CD4-positive, alpha-beta memory T cell (primary cell): ENCODE data around the gene RTN1. TPM values are rescaled to one million over a fixed set of nuclear protein-coding genes. Genes with fewer than 3 reads are reported as not detected.
A peak's percentile ranks its signal among the peaks of the same experiment; 100 is the strongest.

ENCODE experiments used
- CTCF ChIA-PET: fragments of 350-600 bp; sonication (Branson Sonifier 250); formaldehyde crosslinking; loops from one replicate; lab custom pipeline; 2021; ENCODE audit warnings: inconsistent platforms; ENCODE audit not compliant: partially characterized antibody; lab: Charles Lee
- POLR2A ChIA-PET: fragments of 350-600 bp; sonication (Branson Sonifier 250); formaldehyde crosslinking; loops from one replicate; lab custom pipeline; 2021; ENCODE audit not compliant: partially characterized antibody; lab: Charles Lee
- DNase-seq, 5 donors: peaks; one replicate each; pipeline versions ENCODE4 v3.0.0 to v3.0.0-alpha.2; 2020 to 2022; ENCODE audit warnings: mixed read lengths in 1 of 5
- H3K27ac ChIP-seq: one replicate; pipeline ENCODE4 v1.7.0; 2013; ENCODE audit warnings: low read depth, low read length
- H3K27me3 ChIP-seq: 2 replicates; pipeline ENCODE4 v1.7.0; 2013; ENCODE audit warnings: mild to moderate bottlenecking, low read length, moderate library complexity; ENCODE audit not compliant: insufficient read depth
- H3K36me3 ChIP-seq: 2 replicates; pipeline ENCODE4 v1.7.0; 2013; ENCODE audit warnings: mild to moderate bottlenecking, low read length, moderate library complexity; ENCODE audit not compliant: insufficient read depth
- H3K4me1 ChIP-seq: 2 replicates; pipeline ENCODE4 v1.7.0; 2013; ENCODE audit warnings: mild to moderate bottlenecking, low read length, moderate library complexity; ENCODE audit not compliant: insufficient read depth
- H3K4me3 ChIP-seq, 2 donors: one replicate each; pipeline ENCODE4 v1.7.0; 2013; ENCODE audit warnings: low read length in 2 of 2, mild to moderate bottlenecking in 1 of 2
- H3K9me3 ChIP-seq, 2 donors: one replicate each; pipeline ENCODE4 v1.7.0; 2013; ENCODE audit warnings: low read length in 2 of 2, control low read depth in 1 of 2; ENCODE audit not compliant: control insufficient read depth in 1 of 2
- H3K27ac Mint-ChIP-seq, 7 donors: one replicate each; pipeline ENCODE4 v1.8.0; 2020 to 2021; ENCODE audit warnings: mixed read lengths in 7 of 7, mild to moderate bottlenecking in 6 of 7, inconsistent platforms in 3 of 7, moderate library complexity in 3 of 7
- H3K27me3 Mint-ChIP-seq, 2 donors: one replicate each; pipeline ENCODE4 v1.8.0; 2020 to 2021; ENCODE audit warnings: mixed read lengths in 2 of 2
- H3K36me3 Mint-ChIP-seq, 2 donors: one replicate each; pipeline ENCODE4 v1.8.0; 2020 to 2021; ENCODE audit warnings: mixed read lengths in 2 of 2, inconsistent platforms in 1 of 2, mild to moderate bottlenecking in 1 of 2
- H3K4me1 Mint-ChIP-seq, 4 donors: one replicate each; pipeline ENCODE4 v1.8.0; 2020 to 2021; ENCODE audit warnings: mixed read lengths in 4 of 4, mild to moderate bottlenecking in 1 of 4
- H3K4me3 Mint-ChIP-seq, 8 donors: one replicate each; pipeline ENCODE4 v1.8.0; 2020 to 2021; ENCODE audit warnings: mixed read lengths in 8 of 8, mild to moderate bottlenecking in 7 of 8, moderate library complexity in 6 of 8, inconsistent platforms in 3 of 8
- H3K9me3 Mint-ChIP-seq, 8 donors: one replicate each; pipeline ENCODE4 v1.8.0; 2020 to 2021; ENCODE audit warnings: mixed read lengths in 8 of 8, mild to moderate bottlenecking in 5 of 8, inconsistent platforms in 3 of 8, moderate library complexity in 1 of 8
- intact Hi-C: fragments of 100-400 bp; cut with micrococcal nuclease; formaldehyde crosslinking; loops from one replicate; pipeline ENCODE4 v1.15.1; 2023
- polyA plus RNA-seq, 2 donors: library from polyadenylated mRNA; unstranded; fragments of 300-500 nt; fragmentation: Illumina TruSeq; gene quantifications; one replicate each; pipeline ENCODE4 v1.2.3, GENCODE V29; 2021
- total RNA-seq, 2 experiments: library from RNA; stranded (reverse); gene quantifications; one replicate each; pipeline ENCODE4 v1.2.3, GENCODE V29; 2021

The RTN1 gene, protein sequence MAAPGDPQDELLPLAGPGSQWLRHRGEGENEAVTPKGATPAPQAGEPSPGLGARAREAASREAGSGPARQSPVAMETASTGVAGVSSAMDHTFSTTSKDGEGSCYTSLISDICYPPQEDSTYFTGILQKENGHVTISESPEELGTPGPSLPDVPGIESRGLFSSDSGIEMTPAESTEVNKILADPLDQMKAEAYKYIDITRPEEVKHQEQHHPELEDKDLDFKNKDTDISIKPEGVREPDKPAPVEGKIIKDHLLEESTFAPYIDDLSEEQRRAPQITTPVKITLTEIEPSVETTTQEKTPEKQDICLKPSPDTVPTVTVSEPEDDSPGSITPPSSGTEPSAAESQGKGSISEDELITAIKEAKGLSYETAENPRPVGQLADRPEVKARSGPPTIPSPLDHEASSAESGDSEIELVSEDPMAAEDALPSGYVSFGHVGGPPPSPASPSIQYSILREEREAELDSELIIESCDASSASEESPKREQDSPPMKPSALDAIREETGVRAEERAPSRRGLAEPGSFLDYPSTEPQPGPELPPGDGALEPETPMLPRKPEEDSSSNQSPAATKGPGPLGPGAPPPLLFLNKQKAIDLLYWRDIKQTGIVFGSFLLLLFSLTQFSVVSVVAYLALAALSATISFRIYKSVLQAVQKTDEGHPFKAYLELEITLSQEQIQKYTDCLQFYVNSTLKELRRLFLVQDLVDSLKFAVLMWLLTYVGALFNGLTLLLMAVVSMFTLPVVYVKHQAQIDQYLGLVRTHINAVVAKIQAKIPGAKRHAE
- total RNA-seq (under 1 TPM in 1 of 2 experiments, not detected in 1; 0.39 TPM), polyA plus RNA-seq (not detected)

GRCh38 chr14:59870277-59871165 lies at the start of gene RTN1:
Gene RTN1, minus strand, starts transcription at chr14:59870776. Its CDS starts 146 bp downstream, at chr14:59870630.
- no peaks in the 10 kb centered on the region for H3K36me3 ChIP-seq
- H3K4me3 Mint-ChIP-seq, result peak within 1 kb of the TSS; percentile 57 to 84 (median 74)
- H3K4me1 ChIP-seq, result peaks cover 7% of the 10 kb centered on the region
- ChIA-PET CTCF (interaction anchor here (1.1 kb wide), 1 partner anchor 28 kb away, joined by 3 read pairs; no protein-coding TSS in a partner anchor), POLR2A (no interaction called here)
- no peaks in the 10 kb centered on the region for H3K36me3 Mint-ChIP-seq
- peaks cover 11% of the 10 kb centered on the region for H3K27me3 ChIP-seq
- no peak for DNase-seq
- intact Hi-C loops, result no loop called here
- H3K27me3 Mint-ChIP-seq, result peaks cover 33 to 37% of the 10 kb centered on the region in 2 donors
- no peak within 1 kb of the TSS for H3K4me3 ChIP-seq
- peaks cover 0 to 5% (median 0%) of the 10 kb centered on the region in 8 donors for H3K9me3 Mint-ChIP-seq
- H3K27ac Mint-ChIP-seq, result no peak within 1 kb of the TSS
- H3K9me3 ChIP-seq, result no peaks in the 10 kb centered on the region
- peaks cover 3 to 14% (median 6%) of the 10 kb centered on the region in 4 donors for H3K4me1 Mint-ChIP-seq
- no peak within 1 kb of the TSS for H3K27ac ChIP-seq

GRCh38 chr14:59920378-59920683 lies 49.8 kb upstream of the RTN1 start:
- Mint-ChIP-seq H3K27ac (peak overlapping the region in 1 of 7 donors; percentile 42), H3K4me3 (peak overlapping the region in 7 of 8 donors; percentile 17 to 57 (median 36)), H3K9me3 (peaks cover 0 to 3% (median 0%) of the 10 kb centered on the region in 8 donors), H3K4me1 (peaks cover 5 to 15% (median 7%) of the 10 kb centered on the region in 4 donors), H3K27me3 (peaks cover 30 to 46% of the 10 kb centered on the region in 2 donors), H3K36me3 (peaks cover 0 to 4% of the 10 kb centered on the region in 2 donors)
- no peaks in the 10 kb centered on the region for H3K36me3 ChIP-seq
- no peak for DNase-seq
- ChIA-PET POLR2A (no interaction called here), CTCF (no interaction called here)
- no peak overlapping the region for H3K27ac ChIP-seq
- H3K27me3 ChIP-seq, result peaks cover 16% of the 10 kb centered on the region
- H3K4me3 ChIP-seq, result no peak overlapping the region
- intact Hi-C loops, result no loop called here
- H3K4me1 ChIP-seq, result peaks cover 9% of the 10 kb centered on the region
- H3K9me3 ChIP-seq, result no peaks in the 10 kb centered on the region

- Mint-ChIP-seq H3K4me1 (peaks cover 5 to 15% (median 7%) of the 10 kb centered on the region in 4 donors), H3K36me3 (peaks cover 0 to 4% of the 10 kb centered on the region in 2 donors), H3K9me3 (peaks cover 0 to 3% (median 0%) of the 10 kb centered on the region in 8 donors), H3K4me3 (peak within 1 kb of the TSS; percentile 62 to 81 (median 76)), H3K27ac (peak within 1 kb of the TSS in 1 of 7 donors; percentile 42), H3K27me3 (peaks cover 32 to 46% of the 10 kb centered on the region in 2 donors)
- DNase-seq, result peak; percentile 9 to 38 (median 23)
- H3K4me1 ChIP-seq, result peaks cover 9% of the 10 kb centered on the region
- CTCF ChIA-PET, result no interaction called here
- H3K27me3 ChIP-seq, result peaks cover 16% of the 10 kb centered on the region
- H3K36me3 ChIP-seq, result no peaks in the 10 kb centered on the region
- H3K9me3 ChIP-seq, result no peaks in the 10 kb centered on the region
- POLR2A ChIA-PET, result no interaction called here
- intact Hi-C loops, result loop anchor here (2.0 kb wide), 1 partner anchor 793 kb away; no protein-coding TSS in a partner anchor
- no peak within 1 kb of the TSS for H3K27ac ChIP-seq
- peak within 1 kb of the TSS in 1 of 2 donors; percentile 31 for H3K4me3 ChIP-seq
These were observed 49.2 kb upstream of the RTN1 start, which contains the start of gene LRRC9 for GRCh38 chr14:59919570-59920377. Gene LRRC9, plus strand, starts transcription at chr14:59920144.

DNA sequence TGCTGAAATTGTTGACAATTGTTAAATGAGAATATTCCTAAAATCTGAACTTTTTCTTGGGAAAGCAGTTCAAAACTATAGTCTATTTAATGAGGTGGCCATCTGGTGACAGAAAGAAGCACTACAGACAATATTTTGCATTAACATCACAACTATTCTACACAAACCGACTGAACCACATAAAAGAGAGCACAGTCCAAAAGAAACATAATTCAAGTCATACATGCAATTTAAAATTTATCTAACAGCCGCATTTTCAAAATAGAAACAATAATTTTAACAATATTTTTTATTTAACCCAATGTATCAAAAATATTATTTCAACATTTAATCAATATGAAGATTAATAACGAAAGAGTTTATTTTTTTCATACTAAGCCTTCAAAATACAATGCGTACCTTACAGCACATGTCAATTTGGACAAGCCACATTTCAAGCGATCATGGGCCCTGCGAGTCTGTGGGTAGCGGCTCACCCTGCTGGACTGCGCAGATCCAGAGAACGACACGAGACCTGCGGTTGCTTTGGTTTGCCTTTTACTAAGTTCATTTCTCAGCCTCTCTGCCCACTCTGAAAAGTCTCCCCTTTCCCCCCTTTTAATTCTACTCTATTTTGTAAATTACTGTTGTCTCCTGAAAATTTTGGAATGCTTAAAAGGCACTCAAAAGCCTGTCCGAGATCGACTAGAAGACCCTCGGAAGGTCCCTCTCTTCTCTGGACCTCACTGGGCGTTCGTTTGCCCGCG lies 48.4 kb upstream of the RTN1 start:
- Mint-ChIP-seq H3K9me3 (peaks cover 0 to 8% (median 1%) of the 10 kb centered on the region in 8 donors), H3K4me3 (peak overlapping the region; percentile 68 to 81 (median 78)), H3K27ac (no peak overlapping the region), H3K36me3 (peaks cover 0 to 4% of the 10 kb centered on the region in 2 donors), H3K4me1 (peaks cover 5 to 15% (median 7%) of the 10 kb centered on the region in 4 donors), H3K27me3 (peaks cover 31 to 41% of the 10 kb centered on the region in 2 donors)
- H3K27ac ChIP-seq, result no peak overlapping the region
- H3K4me1 ChIP-seq, result peaks cover 9% of the 10 kb centered on the region
- peak overlapping the region in 1 of 2 donors; percentile 31 for H3K4me3 ChIP-seq
- peaks cover 16% of the 10 kb centered on the region for H3K27me3 ChIP-seq
- ChIA-PET CTCF (interaction anchor here (1.4 kb wide), 1 partner anchor 17 kb away, joined by 5 read pairs; no protein-coding TSS in a partner anchor), POLR2A (no interaction called here)
- no peaks in the 10 kb centered on the region for H3K36me3 ChIP-seq
- H3K9me3 ChIP-seq, result no peaks in the 10 kb centered on the region
- peak in 3 of 5 donors; percentile 1 to 26 (median 7) for DNase-seq
- intact Hi-C loops, result loop anchor here (2.0 kb wide), 1 partner anchor 792 kb away; no protein-coding TSS in a partner anchor

DNA sequence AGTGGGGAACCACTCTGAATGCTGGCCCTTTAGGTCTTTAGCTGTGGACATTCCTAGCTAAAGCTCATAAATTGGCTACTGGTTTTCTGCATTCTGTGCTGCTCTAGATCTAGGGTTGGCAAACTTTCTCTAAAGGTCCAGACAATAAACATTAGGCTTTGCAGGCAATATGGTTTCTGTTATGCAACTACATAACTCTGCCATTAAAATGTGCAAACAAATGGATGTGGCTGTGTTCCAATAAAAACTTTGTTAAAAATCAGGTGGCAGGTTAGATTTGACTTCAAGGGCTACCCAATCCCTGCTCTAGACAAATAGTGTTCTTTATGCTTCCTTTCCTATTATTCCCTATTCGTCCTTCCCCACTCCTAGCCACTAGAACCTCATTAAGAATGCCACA lies 42.6 kb upstream of the RTN1 start:
- POLR2A ChIA-PET, result no interaction called here
- H3K4me1 Mint-ChIP-seq, result no peaks in the 10 kb centered on the region
- no peak for DNase-seq

More for the DNA sequence above, 42.6 kb upstream of the RTN1 start:
- Mint-ChIP-seq H3K9me3 (peaks cover 0 to 8% (median 0%) of the 10 kb centered on the region in 8 donors), H3K36me3 (no peaks in the 10 kb centered on the region), H3K27me3 (peaks cover 11 to 17% of the 10 kb centered on the region in 2 donors), H3K4me3 (no peak overlapping the region), H3K27ac (no peak overlapping the region)
- CTCF ChIA-PET, result no interaction called here
- Histone ChIP-seq H3K27ac (no peak overlapping the region), H3K9me3 (no peaks in the 10 kb centered on the region), H3K27me3 (no peaks in the 10 kb centered on the region), H3K4me1 (no peaks in the 10 kb centered on the region), H3K4me3 (no peak overlapping the region), H3K36me3 (no peaks in the 10 kb centered on the region)
- intact Hi-C loops, result no loop called here
